Measurements from ENCODE around the gene IL2RA. TPM values are rescaled to one million over a fixed set of nuclear protein-coding genes. Genes with fewer than 3 reads are reported as not detected.
"Not testable (repeated sequence)": the region's sequence is repeated elsewhere in the genome, so short reads cannot be mapped to it uniquely, and the experiment has no call there.

IL2RA gene
- total RNA-seq, 1 experiment from 2014 or later, result not detected

- no peak overlapping the region for H3K4me3 ChIP-seq
- no peaks in the 10 kb centered on the region for H3K4me1 ChIP-seq
- no peaks in the 10 kb centered on the region for H3K27me3 ChIP-seq
- H3K9me3 ChIP-seq (replicated peaks), result no peaks in the 10 kb centered on the region
- no peak overlapping the region for H3K27ac ChIP-seq
- no peak for DNase-seq
- H3K36me3 ChIP-seq, result no peaks in the 10 kb centered on the region
Measured at GRCh38 chr10:6071181-6072175, 9.3 kb upstream of the IL2RA start.

GRCh38 chr10:6070660-6071059 lies 8.5 kb upstream of the IL2RA start:
- H3K36me3 ChIP-seq, result no peaks in the 10 kb centered on the region
- H3K4me3 ChIP-seq, result no peak overlapping the region
- H3K27me3 ChIP-seq, result no peaks in the 10 kb centered on the region
- no peak for DNase-seq
- H3K4me1 ChIP-seq, result no peaks in the 10 kb centered on the region
- no peaks in the 10 kb centered on the region for H3K9me3 ChIP-seq (replicated peaks)
- no peak overlapping the region for H3K27ac ChIP-seq

DNA sequence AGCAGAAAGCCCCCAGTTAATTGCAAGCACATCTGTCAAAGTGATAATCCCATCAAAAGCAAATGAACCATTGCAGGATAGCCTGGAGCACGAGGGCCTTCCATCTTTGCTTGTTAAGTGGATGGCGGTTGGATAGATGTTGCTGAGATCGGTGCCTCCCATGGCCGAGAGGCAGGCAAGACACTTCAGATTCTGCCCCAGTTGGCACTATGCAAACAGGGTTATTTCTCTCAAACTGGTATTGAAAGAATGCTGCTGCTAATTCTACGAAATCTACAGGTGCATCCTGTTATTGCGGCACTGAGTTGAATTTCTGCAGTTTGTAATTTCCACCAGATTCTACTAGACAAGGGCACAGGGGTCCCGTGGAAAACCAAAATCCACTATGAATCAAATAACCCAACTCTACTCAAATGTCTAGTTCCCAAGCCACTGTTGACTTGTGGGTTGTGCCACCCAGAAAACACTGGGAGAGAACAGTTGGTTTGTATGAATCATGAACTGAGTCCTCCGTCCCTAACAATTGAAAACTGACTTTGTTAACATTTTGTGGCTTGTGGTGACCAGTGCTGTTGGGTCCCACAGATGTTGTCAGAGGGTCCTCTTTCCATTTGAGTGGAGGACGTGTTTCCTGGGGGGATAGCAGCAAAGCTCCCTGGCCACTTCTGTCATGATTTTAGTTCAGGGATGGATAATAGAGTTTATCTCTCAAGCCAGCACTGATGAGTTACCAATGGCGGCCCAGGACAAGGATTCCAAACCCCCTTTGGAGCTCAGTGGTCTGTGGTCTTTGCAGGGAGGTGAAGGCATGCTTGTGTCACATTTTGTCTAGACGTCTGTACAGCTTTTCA lies 7.1 kb upstream of the IL2RA start:
- DNase-seq, result no peak

GRCh38 chr10:6068422-6068821 lies 6.3 kb upstream of the IL2RA start:
- no peak for DNase-seq
- Histone ChIP-seq H3K4me1 (no peaks in the 10 kb centered on the region), H3K27me3 (no peaks in the 10 kb centered on the region), H3K27ac (no peak overlapping the region), H3K9me3 (replicated peaks) (no peaks in the 10 kb centered on the region), H3K4me3 (no peak overlapping the region), H3K36me3 (no peaks in the 10 kb centered on the region)

More for the DNA sequence above, 7.1 kb upstream of the IL2RA start:
- H3K36me3 ChIP-seq, result no peaks in the 10 kb centered on the region
- no peaks in the 10 kb centered on the region for H3K4me1 ChIP-seq
- no peaks in the 10 kb centered on the region for H3K9me3 ChIP-seq (replicated peaks)
- H3K27ac ChIP-seq, result no peak overlapping the region
- H3K27me3 ChIP-seq, result no peaks in the 10 kb centered on the region
- no peak overlapping the region for H3K4me3 ChIP-seq

DNA sequence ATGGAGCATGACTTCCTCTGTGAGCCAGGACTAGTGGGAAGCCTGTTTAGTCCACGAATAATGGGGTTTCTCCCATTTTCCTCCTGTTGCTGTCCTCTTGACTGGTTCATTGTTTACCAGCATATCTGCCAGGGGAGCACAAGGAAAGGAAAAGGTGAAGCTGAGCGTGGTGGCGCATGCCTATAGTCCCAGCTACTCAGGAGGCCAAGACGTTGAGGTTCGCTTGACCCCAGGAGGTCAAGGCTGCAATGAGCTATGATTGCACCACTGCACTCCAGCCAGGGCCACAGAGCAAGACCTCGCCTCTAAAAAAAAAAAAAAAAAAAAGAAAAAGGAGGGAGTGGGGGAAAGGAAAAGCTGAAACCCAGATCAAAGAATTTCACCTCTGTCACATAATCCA lies 5.8 kb upstream of the IL2RA start:
- Histone ChIP-seq H3K4me3 (no peak overlapping the region), H3K4me1 (no peaks in the 10 kb centered on the region), H3K27me3 (no peaks in the 10 kb centered on the region)

GRCh38 chr10:6067457-6067856 lies 5.3 kb upstream of the IL2RA start:
- Histone ChIP-seq H3K4me1 (no peaks in the 10 kb centered on the region), H3K27ac (no peak overlapping the region), H3K4me3 (no peak overlapping the region), H3K36me3 (no peaks in the 10 kb centered on the region), H3K9me3 (replicated peaks) (no peaks in the 10 kb centered on the region), H3K27me3 (no peaks in the 10 kb centered on the region)
- DNase-seq, result no peak

More for the DNA sequence above, 5.8 kb upstream of the IL2RA start:
- Histone ChIP-seq H3K9me3 (replicated peaks) (no peaks in the 10 kb centered on the region), H3K36me3 (no peaks in the 10 kb centered on the region), H3K27ac (no peak overlapping the region)
- no peak for DNase-seq

GRCh38 chr10:6065835-6066234 lies 3.7 kb upstream of the IL2RA start:
- Histone ChIP-seq H3K9me3 (replicated peaks) (no peaks in the 10 kb centered on the region), H3K27ac (no peak overlapping the region), H3K4me1 (no peaks in the 10 kb centered on the region), H3K36me3 (no peaks in the 10 kb centered on the region), H3K27me3 (no peaks in the 10 kb centered on the region), H3K4me3 (no peak overlapping the region)
- DNase-seq, result no peak

DNA sequence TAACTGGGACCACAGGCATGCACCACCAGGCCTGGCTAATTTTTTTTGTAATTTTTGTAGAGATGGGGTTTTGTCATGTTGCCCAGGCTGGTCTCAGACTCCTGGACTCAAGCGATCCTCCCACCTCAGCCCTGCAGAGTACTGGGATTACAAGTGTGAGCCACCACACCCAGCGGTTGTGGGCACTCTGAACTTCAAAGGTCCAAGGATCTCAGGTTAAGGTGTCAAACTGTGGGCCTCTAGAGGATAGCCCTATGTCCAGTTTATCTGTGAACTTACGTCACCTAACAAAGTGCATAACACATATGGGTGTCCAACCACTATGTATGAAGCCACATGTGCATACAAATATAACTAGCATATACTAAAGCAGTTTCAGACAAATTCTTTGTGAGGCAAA lies 3.2 kb upstream of the IL2RA start:
- H3K9me3 ChIP-seq (replicated peaks), result no peaks in the 10 kb centered on the region
- no peak overlapping the region for H3K4me3 ChIP-seq
- no peaks in the 10 kb centered on the region for H3K27me3 ChIP-seq
- DNase-seq, result no peak
- H3K36me3 ChIP-seq, result no peaks in the 10 kb centered on the region
- no peak overlapping the region for H3K27ac ChIP-seq
- no peaks in the 10 kb centered on the region for H3K4me1 ChIP-seq

DNA sequence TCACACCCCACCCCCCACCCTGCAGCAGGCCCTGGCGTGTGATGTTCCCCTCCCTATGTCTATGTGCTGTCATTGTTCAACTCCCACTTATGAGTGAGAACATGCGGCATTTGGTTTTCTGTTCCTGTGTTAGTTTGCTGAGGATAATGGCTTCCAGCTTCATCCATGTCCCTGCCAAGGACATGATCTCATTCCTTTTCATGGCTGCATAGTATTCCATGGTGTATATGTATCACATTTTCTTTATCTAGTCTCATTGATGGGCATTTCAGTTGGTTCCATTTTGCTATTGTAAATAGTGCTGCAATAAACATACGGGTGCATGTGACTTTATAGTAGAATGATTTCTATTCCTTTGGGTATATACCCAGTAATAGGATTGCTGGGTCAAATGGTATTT lies 2.6 kb upstream of the IL2RA start:
- not testable (repeated sequence) for H3K27ac ChIP-seq; H3K27me3 ChIP-seq; H3K9me3 ChIP-seq (replicated peaks); DNase-seq; H3K36me3 ChIP-seq; H3K4me1 ChIP-seq; H3K4me3 ChIP-seq

- H3K4me3 ChIP-seq, result no peak overlapping the region
- H3K36me3 ChIP-seq, result no peaks in the 10 kb centered on the region
- no peaks in the 10 kb centered on the region for H3K4me1 ChIP-seq
- H3K27me3 ChIP-seq, result no peaks in the 10 kb centered on the region
- no peak for DNase-seq
- no peak overlapping the region for H3K27ac ChIP-seq
- no peaks in the 10 kb centered on the region for H3K9me3 ChIP-seq (replicated peaks)
Measured at GRCh38 chr10:6064119-6064518, 2.0 kb upstream of the IL2RA start.

DNA sequence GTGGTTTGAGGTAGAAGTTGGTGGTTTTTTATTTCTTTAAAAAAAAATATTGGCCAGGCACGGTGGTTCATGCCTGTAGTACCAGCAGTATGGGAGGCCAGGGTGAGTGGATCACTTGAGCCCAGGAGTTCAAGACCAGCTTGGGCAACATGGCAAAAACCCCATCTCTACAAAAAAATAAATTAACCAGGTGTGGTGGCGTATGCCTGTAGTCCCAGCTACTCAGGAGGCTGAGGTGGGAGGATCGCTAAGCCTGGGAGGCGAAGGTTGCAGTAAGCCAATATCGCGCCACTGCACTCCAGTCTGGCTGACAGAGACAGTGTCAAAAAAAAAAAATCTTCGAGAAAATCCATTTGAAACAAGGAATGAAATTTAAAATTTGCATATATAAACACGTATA lies 1.1 kb downstream of the IL2RA start:
- DNase-seq, result no peak
- H3K36me3 ChIP-seq, result no peaks in the 10 kb centered on the region
- no peaks in the 10 kb centered on the region for H3K4me1 ChIP-seq
- H3K27ac ChIP-seq, result no peak overlapping the region
- H3K27me3 ChIP-seq, result no peaks in the 10 kb centered on the region
- no peaks in the 10 kb centered on the region for H3K9me3 ChIP-seq (replicated peaks)
- no peak overlapping the region for H3K4me3 ChIP-seq

DNA sequence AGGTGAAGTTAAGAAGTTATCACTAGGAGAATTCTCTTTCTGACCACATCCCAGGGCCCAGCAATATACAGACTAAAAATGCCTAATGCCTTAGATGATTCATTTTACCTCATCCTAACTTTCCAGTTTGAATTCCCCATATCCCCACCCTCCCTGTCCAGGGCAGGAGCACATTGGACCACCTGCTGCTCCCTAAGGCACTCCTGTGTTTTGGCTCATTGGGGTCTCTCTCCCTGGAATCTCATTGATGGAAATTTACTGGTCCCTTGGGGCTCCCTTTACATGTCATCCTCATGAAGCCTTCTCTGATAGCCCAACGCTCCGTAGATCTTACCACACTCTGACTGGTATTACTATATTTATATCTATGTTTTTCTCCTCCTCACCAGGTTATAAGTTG lies 2.7 kb downstream of the IL2RA start:
- no peaks in the 10 kb centered on the region for H3K27me3 ChIP-seq
- H3K4me1 ChIP-seq, result no peaks in the 10 kb centered on the region
- H3K36me3 ChIP-seq, result no peaks in the 10 kb centered on the region
- DNase-seq, result no peak
- H3K27ac ChIP-seq, result no peak overlapping the region
- no peaks in the 10 kb centered on the region for H3K9me3 ChIP-seq (replicated peaks)
- no peak overlapping the region for H3K4me3 ChIP-seq

- Histone ChIP-seq H3K4me3 (no peak overlapping the region), H3K9me3 (replicated peaks) (no peaks in the 10 kb centered on the region), H3K4me1 (no peaks in the 10 kb centered on the region), H3K27me3 (no peaks in the 10 kb centered on the region), H3K27ac (no peak overlapping the region), H3K36me3 (no peaks in the 10 kb centered on the region)
- no peak for DNase-seq
Measured at GRCh38 chr10:6058682-6059475, 3.3 kb downstream of the IL2RA start.

- H3K36me3 ChIP-seq, result no peaks in the 10 kb centered on the region
- no peak for DNase-seq
- no peaks in the 10 kb centered on the region for H3K9me3 ChIP-seq (replicated peaks)
- H3K4me1 ChIP-seq, result no peaks in the 10 kb centered on the region
- no peak overlapping the region for H3K4me3 ChIP-seq
- H3K27me3 ChIP-seq, result no peaks in the 10 kb centered on the region
- H3K27ac ChIP-seq, result no peak overlapping the region
Measured at GRCh38 chr10:6056411-6057135, 5.6 kb downstream of the IL2RA start.
